GM12878 (cell line): ENCODE results near the gene KDM4C. TPM values are rescaled to one million over a fixed set of nuclear protein-coding genes. Genes with fewer than 3 reads are reported as not detected.

Experiments
- ATAC-seq: fragments of 200-7000 bp; cut with Tn5 transposase; 3 replicates; pipeline ENCODE4 v1.9.1; 2020; ENCODE audit warnings: mild to moderate bottlenecking, moderate library complexity
- BruUV-seq: library from RNA; stranded (reverse); fragments of 400-500 nt; replicated peaks from 2 replicates; lab custom pipeline; 2021; lab: Mats Ljungman, UMichigan
- CTCF ChIA-PET: fragments of 300-600 bp; sonication (Branson Sonifier 250); formaldehyde crosslinking; extraction: SDS; loops from one replicate; lab custom pipeline; 2021; ENCODE audit warnings: inconsistent platforms; lab: Yijun Ruan, JAX
- POLR2A ChIA-PET: fragments of 350-600 bp; formaldehyde crosslinking; extraction: SDS; loops from one replicate; lab custom pipeline; 2021; ENCODE audit warnings: inconsistent platforms; lab: Charles Lee
- RAD21 ChIA-PET: fragments of 300-600 bp; sonication (Branson Sonifier 250); formaldehyde crosslinking; loops from one replicate; lab custom pipeline; 2023; ENCODE audit warnings: antibody characterized with exemption; ENCODE audit not compliant: unreplicated experiment; lab: Charles Lee
- SMC1A ChIA-PET: fragments of 300-600 bp; sonication (Branson Sonifier 250); formaldehyde crosslinking; loops from one replicate; lab custom pipeline; 2023; ENCODE audit not compliant: unreplicated experiment, uncharacterized antibody; lab: Charles Lee
- DNase-seq: peaks from one replicate; pipeline ENCODE4 v3.0.0-alpha.2; 2011; ENCODE audit warnings: low read depth, low spot score
- FAIRE-seq: peaks from 3 replicates; lab custom pipeline; 2011; peaks lifted over from hg19 to GRCh38; lab: Jason Lieb, UNC
- H2AFZ ChIP-seq: 2 replicates; pipeline ENCODE4 v1.6.0; 2011; ENCODE audit warnings: low read depth, low read length, control low read depth; ENCODE audit not compliant: control insufficient read depth
- H3K27ac ChIP-seq: 2 replicates; pipeline ENCODE4 v1.5.1; 2011; ENCODE audit warnings: control low read depth; ENCODE audit not compliant: control insufficient read depth, insufficient read depth
- H3K27me3 ChIP-seq, 2 experiments: replicated peaks in 1 of 2; 2 replicates each; pipeline versions ENCODE4 v1.6.0 to v1.6.1; 2011; ENCODE audit warnings: low read length in 1 of 2; ENCODE audit not compliant: control insufficient read depth in 2 of 2, insufficient read depth in 2 of 2
- H3K36me3 ChIP-seq, 2 experiments: 2 replicates each; pipeline ENCODE4 v1.5.1; 2011; ENCODE audit warnings: low read length in 1 of 2; ENCODE audit not compliant: control insufficient read depth in 2 of 2, insufficient read depth in 2 of 2
- H3K4me1 ChIP-seq: 2 replicates; pipeline ENCODE4 v1.6.1; 2011; ENCODE audit warnings: mild to moderate bottlenecking, low read length, moderate library complexity, mixed read lengths; ENCODE audit not compliant: control insufficient read depth, insufficient read depth
- H3K4me2 ChIP-seq: 2 replicates; pipeline ENCODE4 v1.6.0; 2011; ENCODE audit warnings: control low read depth; ENCODE audit not compliant: control insufficient read depth, insufficient read depth
- H3K4me3 ChIP-seq: fragments of 200-600 bp; sonication (generic); 2 replicates; pipeline ENCODE4 v1.5.1; 2016
- H3K79me2 ChIP-seq: 2 replicates; pipeline ENCODE4 v1.6.0; 2011; ENCODE audit warnings: low read length; ENCODE audit not compliant: control insufficient read depth, insufficient read depth
- H3K9ac ChIP-seq: 2 replicates; pipeline ENCODE4 v1.8.0; 2011; ENCODE audit warnings: low read length, control low read depth, mixed read lengths; ENCODE audit not compliant: control insufficient read depth, insufficient read depth
- H3K9me3 ChIP-seq: replicated peaks from 3 replicates; pipeline ENCODE4 v1.5.1; 2011; ENCODE audit warnings: mild to moderate bottlenecking, low read length; ENCODE audit not compliant: control insufficient read depth, insufficient read depth
- H4K20me1 ChIP-seq: 2 replicates; pipeline ENCODE4 v1.6.0; 2011; ENCODE audit not compliant: control insufficient read depth, insufficient read depth
- ATF3 ChIP-seq: IDR thresholded peaks from 2 replicates; pipeline ENCODE4 v1.6.1; 2011; ENCODE audit warnings: low read depth, mild to moderate bottlenecking, low read length, moderate library complexity, borderline replicate concordance; ENCODE audit errors: extremely low read depth
- CREB1 ChIP-seq: IDR thresholded peaks from 2 replicates; pipeline ENCODE4 v1.6.1; 2012; ENCODE audit warnings: low read depth, mild to moderate bottlenecking, inconsistent platforms
- HSF1 ChIP-seq: fragments of 150-350 bp; IDR thresholded peaks from 2 replicates; pipeline ENCODE4 v1.6.1; 2014; ENCODE audit warnings: mild to moderate bottlenecking, low read depth, low read length
- NFYA ChIP-seq: IDR thresholded peaks from 2 replicates; pipeline ENCODE4 v1.6.1; 2011; ENCODE audit warnings: low read depth, mild to moderate bottlenecking, low read length, improper control_type of control experiment, borderline replicate concordance
- PBX3 ChIP-seq: IDR thresholded peaks from 2 replicates; pipeline ENCODE4 v1.6.1; 2011; ENCODE audit warnings: mild to moderate bottlenecking, low read depth, low read length, moderate library complexity; ENCODE audit not compliant: insufficient replicate concordance
- SIX5 ChIP-seq: IDR thresholded peaks from 2 replicates; pipeline ENCODE4 v1.6.1; 2011; ENCODE audit warnings: mild to moderate bottlenecking, low read depth, low read length, moderate library complexity; ENCODE audit not compliant: severe bottlenecking
- SMC3 ChIP-seq: IDR thresholded peaks from 2 replicates; pipeline ENCODE4 v1.6.1; 2011; ENCODE audit warnings: low read length, improper control_type of control experiment, borderline replicate concordance
- SREBF1 ChIP-seq: IDR thresholded peaks from 2 replicates; pipeline ENCODE4 v1.6.1; 2012; ENCODE audit warnings: mild to moderate bottlenecking, low read length
- STAT3 ChIP-seq: IDR thresholded peaks from 2 replicates; pipeline ENCODE4 v1.6.1; 2011; ENCODE audit warnings: low read depth, low read length, improper control_type of control experiment
- WGBS: methylation state at CpG from one replicate; pipeline ENCODE4 v1.1.6; 2016; ENCODE audit warnings: low lambda C conversion rate; ENCODE audit not compliant: insufficient replicate concordance, insufficient coverage; ENCODE audit errors: missing lambda C conversion rate; 5-methylcytosine and 5-hydroxymethylcytosine counted together
- in situ Hi-C: fragments of 300-500 bp; cut with MboI; formaldehyde crosslinking; loops from 9 replicates; pipeline ENCODE4 v1.14.3; 2018; ENCODE audit warnings: mixed read lengths
- intact Hi-C: fragments of 100-400 bp; cut with micrococcal nuclease; formaldehyde crosslinking; loops from one replicate; pipeline ENCODE4 v1.14.2; 2022; ENCODE audit not compliant: unreplicated experiment
- polyA plus RNA-seq, 11 experiments: library from polyadenylated mRNA; depleted of rRNA in 4 of 11; unstranded in 6 of 11; stranded (reverse) in 5 of 11; fragments of >200 nt; fragmentation: Nextera tagmentation in 4 of 11; fragmentation: Illumina TruSeq in 1 of 11; extraction: Ambion mirVana in 4 of 11; extraction: Trizol in 1 of 11; gene quantifications; 1 replicate in 1 of 11; 2 replicates in 10 of 11; pipeline versions ENCODE4 v1.2.1 to v1.2.3, GENCODE V29; 2011 to 2016; ENCODE audit warnings: inconsistent platforms in 2 of 11, missing spikeins in 2 of 11, low read depth in 1 of 11
- total RNA-seq, 4 experiments: library from RNA; depleted of rRNA in 3 of 4; stranded (reverse); fragments of >200 nt in 3 of 4; fragmentation: Illumina TruSeq in 1 of 4; extraction: Trizol in 1 of 4; gene quantifications; 2 replicates each; pipeline versions ENCODE4 v1.2.1 to v1.2.3, GENCODE V29; 2013 to 2021

Gene KDM4C
- total and polyA plus RNA-seq, 10 of the 15 experiments (the other 5 are each of a cell fraction or from before 2014, with no cell fraction given), result 6.8 to 41.2 (median 20.1) TPM

- no peak for FAIRE-seq
- TF ChIP-seq SMC3, result no peak
- TF ChIP-seq CREB1, result no peak
- TF ChIP-seq SREBF1, result no peak
- no peak for TF ChIP-seq ATF3
- TF ChIP-seq NFYA, result no peak
- no peak for TF ChIP-seq PBX3
- no peak for TF ChIP-seq STAT3
- no peak for TF ChIP-seq SIX5
- no peak for TF ChIP-seq HSF1
- Histone ChIP-seq H2AFZ (no peak overlapping the region), H3K9ac (no peak overlapping the region), H3K79me2 (no peaks in the 10 kb centered on the region), H3K4me1 (peaks cover 19% of the 10 kb centered on the region; the same call in 1 of the 2 replicates), H3K27me3 (no peaks in the 10 kb centered on the region), H3K27ac (no peak overlapping the region), H3K4me2 (no peak overlapping the region), H3K9me3 (no peaks in the 10 kb centered on the region), H3K36me3 (no peaks in the 10 kb centered on the region), H3K4me3 (no peak overlapping the region), H4K20me1 (no peaks in the 10 kb centered on the region)
- DNase-seq, result no peak
- no TSS peak for BruUV-seq
- ATAC-seq, result no peak
- SMC1A ChIA-PET, result interaction anchor here (1.2 to 1.9 kb wide), 2 partner anchors 13 to 17 kb away, joined by 3 to 5 read pairs; no protein-coding TSS in a partner anchor
- in situ Hi-C loops, result no loop called here
- intact Hi-C loops, result no loop called here
- CTCF ChIA-PET, result interaction anchor here (1.0 to 1.5 kb wide), 3 partner anchors 13 to 69 kb away, joined by 3 to 6 read pairs (median 6); no protein-coding TSS in a partner anchor
- RAD21 ChIA-PET, result interaction anchor here (1.5 kb wide), 1 partner anchor 222 kb away, joined by 3 read pairs; no protein-coding TSS in a partner anchor
- POLR2A ChIA-PET, result no interaction called here
- 93% methylated on average over 2 of the region's 2 CpGs for WGBS
Observed at GRCh38 chr9:6896562-6896961, 138.8 kb downstream of the KDM4C start.
